22Rv1 (cell line): ENCODE measurements around the gene MARCO.

Experiments used
- ZFX ChIP-seq: fragments of 450-650 bp; IDR thresholded peaks from 2 replicates; pipeline ENCODE4 v1.6.1; 2017; ENCODE audit warnings: antibody characterized with exemption, borderline replicate concordance
- TF ChIP-seq, protein P1 (sequence below): fragments of 450-650 bp; IDR thresholded peaks from 2 replicates; pipeline ENCODE4 v1.5.1; 2017; ENCODE audit warnings: mild to moderate bottlenecking

GRCh38 chr2:118968961-118969733 is 27.2 kb downstream of the MARCO start:
- TF ChIP-seq, protein P1, sequence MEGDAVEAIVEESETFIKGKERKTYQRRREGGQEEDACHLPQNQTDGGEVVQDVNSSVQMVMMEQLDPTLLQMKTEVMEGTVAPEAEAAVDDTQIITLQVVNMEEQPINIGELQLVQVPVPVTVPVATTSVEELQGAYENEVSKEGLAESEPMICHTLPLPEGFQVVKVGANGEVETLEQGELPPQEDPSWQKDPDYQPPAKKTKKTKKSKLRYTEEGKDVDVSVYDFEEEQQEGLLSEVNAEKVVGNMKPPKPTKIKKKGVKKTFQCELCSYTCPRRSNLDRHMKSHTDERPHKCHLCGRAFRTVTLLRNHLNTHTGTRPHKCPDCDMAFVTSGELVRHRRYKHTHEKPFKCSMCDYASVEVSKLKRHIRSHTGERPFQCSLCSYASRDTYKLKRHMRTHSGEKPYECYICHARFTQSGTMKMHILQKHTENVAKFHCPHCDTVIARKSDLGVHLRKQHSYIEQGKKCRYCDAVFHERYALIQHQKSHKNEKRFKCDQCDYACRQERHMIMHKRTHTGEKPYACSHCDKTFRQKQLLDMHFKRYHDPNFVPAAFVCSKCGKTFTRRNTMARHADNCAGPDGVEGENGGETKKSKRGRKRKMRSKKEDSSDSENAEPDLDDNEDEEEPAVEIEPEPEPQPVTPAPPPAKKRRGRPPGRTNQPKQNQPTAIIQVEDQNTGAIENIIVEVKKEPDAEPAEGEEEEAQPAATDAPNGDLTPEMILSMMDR: no peak
- no peak for TF ChIP-seq ZFX
